Middle frontal gyrus (tissue), 1 donor: ENCODE measurements around the gene PRMT3.
"Not testable (repeated sequence)": the region's sequence is repeated elsewhere in the genome, so short reads cannot be mapped to it uniquely, and the experiment has no call there.

ENCODE experiments used
- DNase-seq: peaks from one replicate; pipeline ENCODE4 v3.0.0-alpha.2; 2015; ENCODE audit warnings: low spot score; ENCODE audit errors: extremely low spot score

PRMT3 gene

DNA sequence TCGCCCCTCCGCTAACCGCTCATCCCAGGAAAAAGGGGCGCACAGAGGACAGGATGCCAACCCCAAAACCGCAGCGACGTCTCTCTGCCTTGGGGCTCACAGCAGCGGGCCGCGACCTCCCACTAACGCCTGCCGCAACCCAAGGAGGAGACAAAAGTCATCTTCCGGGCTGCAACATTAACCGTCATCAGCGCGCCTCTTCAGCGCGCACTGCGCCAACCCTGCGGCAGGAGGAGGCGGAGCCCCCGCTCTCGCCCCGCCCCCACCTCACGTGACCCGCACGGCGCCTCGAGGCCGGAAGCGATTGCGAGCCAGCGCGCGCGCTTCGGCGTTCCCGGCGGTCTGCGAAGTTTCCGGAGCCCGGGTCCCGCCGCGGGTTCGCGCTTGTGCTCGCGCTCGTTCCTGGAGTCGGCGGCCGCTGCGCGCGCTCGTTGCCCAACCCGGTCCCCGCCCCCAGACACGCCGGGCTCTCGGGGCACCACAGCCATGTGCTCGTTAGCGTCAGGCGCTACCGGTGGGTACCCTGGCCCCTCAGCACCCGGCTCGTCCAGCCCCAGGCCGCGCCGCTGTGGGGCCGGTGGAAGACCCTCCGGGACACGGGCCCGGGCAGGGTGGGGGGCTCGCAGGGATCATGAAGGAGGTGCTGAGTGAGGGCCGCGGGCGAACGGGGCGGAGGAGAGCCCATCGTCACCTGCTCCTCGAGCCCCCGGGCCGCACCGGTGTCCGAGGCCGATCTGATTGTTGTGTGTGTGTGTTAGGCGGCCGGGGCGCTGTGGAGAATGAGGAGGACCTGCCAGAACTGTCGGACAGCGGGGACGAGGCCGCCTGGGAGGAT lies at the start of gene PRMT3:
Gene PRMT3 (plus strand): TSS at position 456 of the 835 bp plus-strand sequence. CDS start 31 bp downstream, at position 487.
- peak; percentile 89 for DNase-seq

DNA sequence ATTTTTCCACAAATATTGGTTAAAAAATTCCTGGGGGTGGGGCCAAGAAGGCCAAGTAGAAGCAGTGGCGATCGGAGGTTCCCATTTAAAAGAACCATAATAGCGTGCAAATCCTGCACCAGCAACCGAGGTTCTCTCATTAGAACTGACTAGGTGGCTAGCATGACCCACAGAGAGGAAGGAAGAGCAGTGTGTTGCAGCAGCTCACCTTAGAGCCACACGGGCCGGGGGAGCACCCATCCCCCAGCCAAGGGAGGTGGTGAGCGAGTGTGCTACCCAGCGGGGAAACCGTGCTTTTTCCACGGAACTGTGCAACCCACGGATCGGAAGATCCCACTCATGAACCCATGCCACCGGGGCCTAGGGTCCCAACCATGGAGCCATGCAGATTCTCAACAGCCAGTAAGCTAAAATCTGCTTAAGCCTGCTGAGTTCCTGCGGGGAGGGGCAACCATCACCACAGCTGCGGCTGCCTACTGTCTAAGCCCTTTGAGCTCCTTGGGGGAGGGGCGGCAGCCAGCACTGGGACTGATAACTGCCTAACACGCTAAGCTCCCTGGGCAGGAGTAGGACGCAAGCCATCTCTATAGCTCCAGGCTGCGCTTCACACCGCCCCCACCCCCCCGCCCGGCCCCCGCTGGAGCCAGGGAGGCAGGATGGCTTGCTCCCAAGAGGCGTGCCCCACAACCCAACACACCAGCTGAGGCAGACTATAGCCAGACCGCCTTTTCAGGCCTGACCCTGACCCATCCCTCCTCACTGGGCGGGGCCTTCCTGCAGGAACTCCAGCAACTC lies 45.0 kb upstream of the PRMT3 start:
- DNase-seq: no peak

DNA sequence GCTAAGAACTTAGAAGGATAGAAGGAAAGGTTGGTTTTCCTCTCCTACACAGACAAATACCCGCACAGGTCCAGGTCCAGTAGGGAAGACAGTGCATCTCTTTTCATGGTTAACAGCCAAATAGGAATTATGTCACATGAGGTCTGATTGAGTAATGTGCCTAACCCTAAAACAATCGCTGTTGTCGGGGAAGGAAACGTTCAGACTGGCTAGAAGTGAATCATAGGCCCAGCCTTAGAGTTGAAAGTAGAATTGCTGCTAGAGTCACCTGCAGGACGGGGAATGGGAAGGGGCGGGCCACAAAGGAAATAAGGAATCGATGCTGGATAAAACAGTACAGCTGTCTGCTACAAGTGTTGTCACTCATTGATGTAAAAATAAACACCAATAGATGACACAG lies 36.4 kb upstream of the PRMT3 start:
- no peak for DNase-seq

DNA sequence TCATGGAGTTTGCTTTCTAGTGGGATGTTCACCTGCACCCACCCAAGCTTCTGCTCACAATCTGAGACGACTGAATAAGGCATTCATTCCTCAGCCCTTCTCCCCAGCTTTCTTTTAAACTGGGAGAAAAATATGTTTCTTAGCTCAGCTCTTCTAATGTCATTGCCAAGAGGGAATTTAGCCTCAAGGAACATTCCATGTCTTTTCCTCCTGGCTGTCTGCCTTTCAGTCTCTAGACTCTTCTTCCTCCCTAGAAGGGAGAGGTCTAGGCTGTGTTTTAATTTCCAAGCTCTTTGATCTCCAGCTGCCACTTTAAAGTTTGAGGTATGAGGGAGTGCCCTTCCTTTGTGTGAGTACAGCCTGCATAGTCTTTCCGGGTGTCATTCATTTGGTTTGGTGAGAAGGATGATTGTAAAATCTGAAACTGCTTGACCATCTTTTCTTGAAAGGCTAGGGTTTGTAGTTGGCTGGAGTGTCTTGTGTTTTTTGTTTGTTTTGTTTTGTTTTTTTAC lies 35.7 kb upstream of the PRMT3 start:
- DNase-seq: no peak

DNA sequence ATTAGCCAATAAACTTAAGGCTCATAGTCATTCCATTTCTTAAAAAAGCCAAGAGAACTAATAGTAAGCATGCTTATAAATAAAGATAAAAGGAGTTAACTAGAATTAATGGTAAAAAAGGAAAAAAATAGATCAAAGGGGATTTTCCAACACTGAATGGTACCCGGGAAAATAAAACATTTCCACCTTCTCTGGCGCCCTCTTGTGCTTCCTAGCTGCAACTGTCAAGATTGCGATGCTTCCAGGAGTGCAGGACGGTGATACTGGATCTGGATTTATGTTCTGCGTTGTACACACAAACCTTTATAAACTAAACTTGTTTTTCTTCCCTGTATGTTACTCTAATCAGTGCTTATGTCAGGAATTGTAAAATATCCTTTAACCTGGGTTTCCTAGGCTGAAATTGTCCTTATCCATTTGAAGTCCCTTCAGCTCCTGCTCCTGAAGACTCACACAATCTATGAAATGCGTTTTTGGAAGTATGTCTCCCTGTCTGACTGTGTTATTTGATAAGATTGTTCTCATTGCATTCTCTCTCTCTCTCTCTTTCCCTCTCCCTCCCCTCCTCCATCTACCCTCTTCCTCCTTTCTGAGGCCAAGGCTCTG lies 33.6 kb upstream of the PRMT3 start:
- peak; percentile 70 for DNase-seq

DNA sequence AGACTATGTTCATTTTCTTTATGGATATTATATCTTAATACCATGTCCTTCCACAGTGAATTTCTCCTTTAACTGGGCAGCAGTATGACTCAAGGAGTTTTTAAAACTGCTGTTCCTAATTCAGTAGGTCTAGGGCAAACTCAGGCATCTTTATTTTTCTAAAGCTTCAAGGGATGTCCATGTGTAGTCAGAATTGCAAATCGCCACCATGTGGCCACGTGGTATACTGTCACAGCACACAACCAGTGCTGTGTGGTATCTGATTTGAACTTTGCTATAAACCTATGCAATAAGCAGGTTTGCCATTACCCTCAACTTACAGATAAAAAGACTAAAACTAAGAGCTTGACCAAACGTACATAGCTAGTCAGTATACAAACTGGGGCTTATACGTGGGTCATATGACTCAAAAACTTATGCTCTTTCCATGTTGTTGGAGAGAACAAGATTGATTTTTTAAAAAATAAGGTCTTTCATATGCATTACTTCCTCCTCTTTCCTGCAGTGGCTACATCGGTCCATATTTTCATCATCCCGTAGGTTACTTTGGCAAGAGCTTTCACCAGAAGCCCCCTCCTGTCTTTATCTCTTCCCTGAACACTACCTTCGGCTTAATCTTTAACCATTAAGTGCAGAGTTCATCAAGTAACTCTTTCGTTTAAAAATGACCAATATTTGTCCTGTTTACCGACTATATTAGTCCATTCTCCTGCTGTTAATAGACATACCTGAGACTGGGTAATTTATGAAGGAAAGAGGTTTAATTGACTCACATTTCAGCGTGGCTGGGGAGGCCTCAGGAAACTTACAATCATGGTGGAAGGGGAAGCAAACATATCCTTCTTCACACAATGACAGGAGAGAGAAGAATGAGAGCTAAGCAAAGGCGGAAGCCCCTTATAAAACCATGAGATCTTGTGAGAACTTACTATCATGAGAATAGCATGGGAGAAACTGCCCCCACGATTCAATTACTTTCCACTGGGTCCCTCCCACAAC lies 32.0 kb upstream of the PRMT3 start:
- peak; percentile 35 for DNase-seq

DNA sequence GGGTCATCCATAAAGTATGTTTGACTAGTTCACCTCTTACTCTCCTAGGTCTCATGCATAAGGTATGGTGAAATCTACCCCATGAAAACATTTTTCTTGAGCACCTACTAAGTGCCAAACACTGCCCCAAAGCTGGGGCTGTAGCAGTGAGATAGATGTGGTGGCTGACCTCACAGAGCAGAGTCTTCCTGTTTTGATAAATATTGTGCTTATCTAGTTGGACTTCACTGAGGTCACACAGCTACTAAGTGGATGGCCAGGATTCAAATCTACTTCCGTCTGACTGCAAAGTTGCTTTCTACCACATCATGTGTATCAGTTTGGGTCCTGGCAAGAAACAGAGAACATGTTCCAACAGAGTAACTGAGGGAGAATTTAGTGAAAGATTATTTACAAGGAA lies 30.4 kb upstream of the PRMT3 start:
- no peak for DNase-seq

DNA sequence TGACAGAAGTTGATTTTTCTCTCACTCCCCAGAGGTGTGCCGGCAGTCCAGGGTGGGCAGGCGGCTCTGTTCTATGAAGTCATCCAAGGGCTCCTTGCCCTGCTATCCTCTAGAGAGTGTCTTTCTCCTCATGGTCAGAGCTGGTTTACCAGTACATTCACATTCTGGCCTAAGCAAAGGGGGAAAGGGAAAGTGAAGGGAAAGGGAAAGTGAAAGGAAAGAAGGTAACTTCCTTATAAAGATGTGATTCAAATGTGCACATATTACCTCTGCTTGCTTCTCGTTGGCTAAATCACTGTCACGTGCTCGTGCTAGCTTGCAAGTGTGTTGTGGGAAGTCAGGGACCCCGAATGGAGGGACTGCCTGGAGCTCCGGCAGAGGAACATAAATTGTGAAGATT lies 26.9 kb upstream of the PRMT3 start:
- no peak for DNase-seq

DNA sequence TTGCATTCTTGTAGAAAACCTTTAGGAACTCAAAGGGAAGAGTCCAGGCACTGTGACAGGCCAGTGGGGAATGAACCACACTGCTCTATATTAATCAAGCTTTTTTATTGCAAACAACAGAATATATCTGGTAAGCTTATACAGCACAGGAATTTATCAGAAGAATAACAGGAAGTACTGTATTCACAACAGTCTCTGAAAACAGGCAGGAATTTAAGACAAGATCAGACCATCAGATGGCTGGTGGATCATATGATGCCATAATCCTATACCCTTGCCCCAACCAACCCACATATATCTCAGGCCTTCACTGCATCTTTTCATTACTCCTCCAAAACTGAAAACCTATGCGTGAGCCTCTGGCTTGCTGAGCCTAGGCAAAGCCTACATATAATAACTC lies 25.0 kb upstream of the PRMT3 start:
- no peak for DNase-seq

DNA sequence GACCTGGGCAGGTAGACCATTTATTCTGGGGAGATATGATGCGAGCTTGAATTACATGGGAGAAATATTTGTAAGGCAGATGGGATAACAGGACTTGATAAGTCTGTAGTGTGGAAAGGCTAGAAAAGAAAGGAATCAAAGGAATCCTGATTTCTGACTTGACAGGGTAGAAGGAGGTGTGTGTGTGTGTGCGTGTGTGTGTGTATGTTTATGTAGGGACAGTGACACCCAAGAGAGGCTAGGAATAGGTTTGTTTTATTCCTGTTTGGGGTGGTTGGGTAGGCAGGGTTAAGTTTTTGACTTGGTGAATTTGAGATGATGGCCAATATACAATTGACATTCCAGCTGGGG lies 24.4 kb upstream of the PRMT3 start:
- DNase-seq: no peak

DNA sequence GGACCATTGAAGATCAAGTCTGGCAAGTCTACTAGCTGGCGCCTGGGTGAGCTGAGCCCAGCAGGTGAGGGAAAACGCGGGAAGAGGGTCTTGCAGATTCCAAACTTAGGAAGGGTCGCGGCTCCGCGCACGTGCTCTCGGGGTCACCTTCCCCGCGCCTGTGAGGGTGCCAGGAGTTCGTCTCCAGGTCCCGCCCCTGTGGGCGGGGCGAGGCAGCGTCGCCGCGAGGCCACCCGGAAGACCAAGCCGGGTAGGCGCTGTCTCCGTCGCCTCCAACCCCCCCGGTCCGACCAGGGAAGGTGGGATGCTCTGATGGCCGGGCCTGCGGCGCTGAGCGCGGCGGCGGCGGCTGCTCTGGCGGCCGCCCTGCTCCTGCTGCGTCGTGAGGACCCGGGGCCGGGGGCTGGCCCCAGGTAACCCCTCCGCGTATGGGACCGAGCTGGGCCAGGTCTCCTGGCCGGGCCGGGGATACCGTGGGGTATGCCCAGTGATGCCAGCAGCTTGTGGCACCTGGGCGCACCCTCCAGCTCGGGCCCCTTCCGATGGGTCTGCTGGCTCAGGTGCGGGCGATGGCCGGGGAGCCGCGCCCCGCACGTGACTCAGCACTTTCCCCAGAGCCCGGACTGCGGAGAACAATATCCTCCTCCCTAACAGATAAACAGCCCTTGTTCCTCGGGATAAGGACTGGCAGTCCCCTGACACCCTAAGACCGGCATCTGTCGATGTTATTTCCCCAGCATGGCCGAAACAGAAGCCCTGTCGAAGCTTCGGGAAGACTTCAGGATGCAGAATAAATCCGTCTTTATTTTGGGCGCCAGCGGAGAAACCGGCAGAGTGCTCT lies 23.8 kb upstream of the PRMT3 start, which contains the start of gene HTATIP2:
Gene HTATIP2 (plus strand): TSS at position 215 of the 841 bp plus-strand sequence. CDS start 524 bp downstream, at position 739.
- peak; percentile 59 for DNase-seq

DNA sequence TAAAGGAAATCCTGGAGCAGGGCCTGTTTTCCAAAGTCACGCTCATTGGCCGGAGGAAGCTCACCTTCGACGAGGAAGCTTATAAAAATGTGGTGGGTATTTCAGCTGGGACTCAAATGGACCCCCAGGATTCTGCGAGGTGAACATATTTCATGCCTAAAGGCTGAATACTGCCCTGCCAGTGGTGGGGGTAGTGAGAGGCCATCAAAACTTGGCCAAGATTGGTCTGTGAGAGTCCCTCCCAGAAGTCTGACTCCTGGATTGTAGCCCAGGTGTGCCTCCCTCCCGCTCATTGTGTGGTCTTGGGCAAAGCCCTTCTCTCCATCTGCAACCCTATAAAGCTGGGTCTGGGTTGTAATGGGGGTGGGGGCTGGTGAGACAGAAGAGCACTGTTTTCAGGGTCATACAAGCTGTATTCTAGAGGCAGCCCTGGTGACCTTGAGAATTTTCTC lies 23.1 kb upstream of the PRMT3 start:
- no peak for DNase-seq

DNA sequence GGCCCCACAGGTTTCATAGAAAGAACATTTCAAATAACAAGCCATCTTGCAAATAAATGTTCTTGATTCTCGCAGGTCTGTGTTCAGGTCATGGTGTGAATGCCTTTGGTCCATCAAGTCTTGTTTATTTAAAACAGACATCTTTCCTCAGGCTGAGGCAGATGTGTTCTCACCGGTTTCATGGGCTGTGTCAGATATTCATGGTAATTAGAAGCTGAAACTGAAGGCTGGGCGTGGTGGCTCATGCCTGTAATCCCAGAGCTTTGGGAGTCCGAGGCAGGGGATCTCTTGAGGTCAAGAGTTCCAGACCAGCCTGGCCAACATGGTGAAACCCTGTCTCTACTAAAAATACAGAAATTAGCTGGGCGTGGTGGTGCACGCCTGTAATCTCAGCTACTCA lies 22.1 kb upstream of the PRMT3 start:
- not testable (repeated sequence) for DNase-seq

DNA sequence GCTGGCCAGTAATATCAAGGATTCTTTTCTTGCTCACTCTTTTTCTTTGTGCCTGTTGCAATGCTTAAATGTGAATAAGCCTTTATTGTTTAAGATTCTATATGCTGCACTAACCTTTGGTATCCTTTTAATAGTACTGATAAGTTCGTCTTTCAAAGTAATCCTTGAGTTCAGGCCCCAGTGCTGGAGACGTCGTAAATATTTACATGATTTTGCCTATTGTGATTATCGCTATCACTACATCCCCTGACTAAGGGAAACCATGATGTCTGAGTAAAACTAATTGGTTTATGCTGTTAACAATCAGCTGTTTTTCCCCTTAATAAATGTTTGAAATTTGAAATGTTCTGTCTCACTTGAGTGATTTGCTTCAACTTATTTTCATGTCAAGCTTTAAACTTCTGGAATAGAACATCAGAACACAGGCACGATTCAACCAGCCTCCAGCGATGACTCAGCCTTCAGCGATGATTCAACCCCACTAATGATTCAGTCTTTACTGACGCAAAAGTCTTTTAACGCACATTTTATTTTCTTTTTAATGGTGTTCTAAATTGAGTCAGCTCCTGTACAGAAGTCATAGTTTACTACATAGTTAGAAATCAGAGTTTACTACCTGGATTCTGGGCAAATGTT lies 20.1 kb upstream of the PRMT3 start:
- peak; percentile 55 for DNase-seq

DNA sequence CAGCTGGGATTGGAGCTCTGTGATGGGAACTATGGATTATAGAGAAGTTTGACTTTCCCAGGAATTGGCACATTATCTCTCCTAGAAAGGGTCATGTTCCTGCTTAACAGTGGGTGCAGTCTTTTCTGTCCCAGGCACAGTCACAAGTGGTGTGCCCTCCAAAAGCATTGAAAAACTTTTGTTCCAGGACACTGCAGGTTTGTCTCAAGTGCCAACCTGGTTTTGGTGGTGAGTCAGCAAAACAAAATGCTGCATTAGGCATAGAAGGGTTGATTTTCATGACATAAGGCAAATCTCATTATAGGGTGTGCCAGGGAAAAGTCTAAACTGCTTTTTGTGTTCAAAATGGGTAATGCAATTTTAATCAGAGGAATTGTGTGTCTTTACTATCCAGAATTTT lies 19.1 kb upstream of the PRMT3 start:
- no peak for DNase-seq

DNA sequence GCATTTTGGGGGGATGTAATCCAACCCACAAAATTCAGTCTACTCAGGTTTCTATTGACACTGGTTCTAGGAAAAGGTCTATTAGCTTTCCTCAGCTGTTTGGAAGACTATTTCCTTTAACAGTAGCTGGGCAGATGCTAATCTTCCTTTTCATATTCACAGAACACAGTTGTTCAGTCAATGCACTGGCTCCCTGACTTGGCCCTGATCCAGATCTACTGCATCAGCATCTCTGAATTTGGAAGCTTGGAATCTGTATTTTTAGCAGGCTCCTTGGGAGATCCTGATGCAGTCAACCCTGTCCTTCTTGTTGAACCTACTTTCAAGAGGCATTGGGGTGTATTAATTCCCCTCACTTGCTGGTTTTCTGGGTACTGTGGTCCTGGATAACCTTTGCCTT lies 17.7 kb upstream of the PRMT3 start:
- DNase-seq: no peak

DNA sequence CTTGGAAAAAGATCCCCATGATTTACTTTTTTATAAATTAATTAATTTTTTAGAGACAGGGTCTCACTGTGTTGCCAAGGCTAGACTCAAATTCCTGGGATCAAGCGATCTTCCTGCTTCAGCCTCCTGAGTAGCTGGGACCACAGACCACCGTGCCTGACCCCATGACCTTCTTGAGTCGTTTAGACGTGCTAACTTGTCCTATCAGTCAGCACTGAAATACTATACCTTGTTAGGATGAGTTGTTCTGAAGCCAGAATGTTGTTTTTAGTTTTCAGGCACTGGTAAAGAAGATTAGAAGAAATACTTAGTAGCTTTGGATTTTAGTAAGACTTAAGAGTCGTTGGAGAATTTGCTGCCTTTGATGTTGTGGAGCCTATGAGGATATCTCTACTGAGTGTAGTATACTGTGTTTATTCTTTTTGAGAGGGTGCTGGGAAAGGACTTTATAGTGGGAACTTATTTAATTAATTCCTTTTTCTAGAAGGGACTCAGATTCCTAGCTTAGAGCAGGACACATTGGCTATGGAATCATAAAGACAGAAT lies 15.4 kb upstream of the PRMT3 start:
- DNase-seq: no peak

DNA sequence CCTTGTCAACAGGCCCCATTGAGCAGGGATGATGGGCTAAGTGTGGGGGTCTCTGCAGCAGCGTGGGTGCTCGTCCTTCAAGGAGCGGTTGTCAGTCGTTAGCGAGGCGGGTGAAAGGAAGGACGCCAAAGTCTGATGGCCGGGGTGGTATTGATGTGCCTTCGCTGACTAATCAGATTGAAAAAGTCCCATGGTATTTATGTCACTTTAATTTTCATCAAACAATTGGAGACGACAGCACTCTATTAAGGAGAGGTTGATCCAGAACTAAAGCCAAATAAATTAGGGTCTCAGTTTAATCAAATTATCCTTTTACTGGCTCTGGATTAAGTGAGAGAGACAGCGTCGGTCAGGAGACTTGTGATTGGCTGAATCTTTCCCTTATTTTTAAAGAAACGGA lies 14.4 kb upstream of the PRMT3 start:
- no peak for DNase-seq
